Activated CD4-positive, alpha-beta T cell treated with anti-CD3 and anti-CD28 coated beads, Interleukin-2, amount 50 U/mL, for 24 hours (primary cell): ENCODE measurements around the gene RPL39L.
"Not testable (repeated sequence)": the region's sequence is repeated elsewhere in the genome, so short reads cannot be mapped to it uniquely, and the experiment has no call there.

ENCODE experiments used
- DNase-seq, 2 donors: peaks; one replicate each; pipeline ENCODE4 v3.0.0-alpha.2; 2020; ENCODE audit warnings: low read depth in 1 of 2, low spot score in 1 of 2

The RPL39L gene

DNA sequence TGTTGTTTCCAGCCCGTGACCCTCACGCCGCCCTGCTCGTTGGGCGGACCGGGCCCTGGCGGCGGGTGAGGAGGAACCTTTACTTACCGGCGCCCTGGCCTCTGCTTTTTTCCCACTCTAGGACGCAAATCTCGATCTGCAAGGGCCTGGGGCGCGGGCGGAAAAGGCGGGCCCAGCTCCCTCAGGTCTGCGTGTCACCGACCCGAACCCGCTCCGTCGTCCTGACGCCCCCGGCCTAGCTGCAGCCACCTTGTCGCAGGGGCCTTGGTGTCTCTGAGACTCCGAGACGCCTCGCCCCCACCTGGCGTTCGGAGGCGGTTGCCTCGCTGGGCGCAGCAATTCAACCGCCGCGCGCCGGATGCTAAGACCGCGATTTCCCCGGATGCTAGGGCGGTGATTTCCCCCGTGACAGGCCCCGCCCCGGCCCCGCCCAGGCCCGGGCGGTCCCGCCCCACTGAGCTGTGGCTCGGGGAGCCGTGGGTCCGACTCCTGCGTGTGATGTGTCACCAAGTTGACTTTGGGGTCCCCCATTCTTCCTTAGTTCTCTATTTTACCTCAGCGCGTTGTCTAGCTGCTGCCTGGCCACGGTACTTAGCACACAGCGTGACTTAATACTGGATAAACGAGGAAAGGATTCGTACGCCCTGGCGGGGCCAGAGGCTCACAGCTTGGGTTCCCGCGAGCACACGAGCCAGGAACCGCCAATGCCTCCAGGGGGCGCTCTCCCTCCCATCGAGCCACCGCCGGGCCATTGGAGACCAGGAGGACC, at the start of gene RPL39L:
TSS of gene RPL39L (minus strand) at position 371 of the 769 bp plus-strand sequence. CDS start 18,196 bp downstream, outside the sequence.
- peak; percentile 85 to 86 for DNase-seq

DNA sequence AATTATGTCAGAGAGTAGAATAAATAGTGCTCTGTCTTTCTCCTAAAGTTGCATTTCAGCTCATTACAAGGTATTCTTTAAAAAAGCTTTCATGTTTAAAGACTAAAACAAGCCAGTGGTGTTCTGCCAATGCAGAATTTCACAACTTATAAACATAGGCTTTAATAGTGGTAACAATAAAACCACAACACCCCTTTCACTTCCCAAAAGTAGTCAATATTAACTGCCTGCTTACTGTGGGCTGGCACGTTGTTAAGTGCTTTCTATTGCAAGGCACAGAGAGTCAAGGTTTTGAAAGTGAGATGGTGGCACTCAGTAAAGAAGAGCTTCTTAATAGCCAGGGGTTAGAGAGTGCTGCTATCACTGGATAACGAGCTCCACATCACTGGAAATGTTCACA, 49.6 kb upstream of the RPL39L start:
- DNase-seq: no peak

DNA sequence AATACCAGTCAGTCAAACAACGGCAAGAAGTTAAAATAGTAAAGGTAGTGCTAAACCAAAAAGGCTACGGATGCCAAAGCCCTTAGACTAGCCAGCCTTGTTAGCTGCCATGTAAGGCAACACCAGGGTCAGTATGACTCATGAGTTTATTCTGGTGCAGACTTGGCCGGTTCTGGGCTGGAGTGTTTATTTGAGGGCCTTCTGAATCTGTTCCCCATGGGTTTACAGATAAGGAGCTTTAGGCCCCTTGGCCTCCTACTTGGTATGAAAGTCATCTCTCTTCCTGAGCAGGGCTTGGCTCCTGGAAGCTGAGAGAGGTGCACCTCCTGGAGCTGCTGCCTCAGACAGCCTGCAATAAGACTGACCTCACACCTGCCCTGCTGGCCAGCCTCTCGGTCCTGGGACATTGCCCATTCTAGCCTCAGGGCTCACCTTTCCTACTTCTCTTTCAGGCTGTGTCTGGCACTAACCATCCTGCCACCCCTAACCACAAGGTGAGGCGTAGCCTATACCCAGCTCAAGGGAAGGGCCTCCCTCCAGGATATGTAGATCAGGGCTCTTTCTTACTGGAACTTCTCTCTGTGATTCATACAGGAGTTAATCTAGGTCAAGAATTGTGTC, 47.6 kb upstream of the RPL39L start:
- DNase-seq: no peak

DNA sequence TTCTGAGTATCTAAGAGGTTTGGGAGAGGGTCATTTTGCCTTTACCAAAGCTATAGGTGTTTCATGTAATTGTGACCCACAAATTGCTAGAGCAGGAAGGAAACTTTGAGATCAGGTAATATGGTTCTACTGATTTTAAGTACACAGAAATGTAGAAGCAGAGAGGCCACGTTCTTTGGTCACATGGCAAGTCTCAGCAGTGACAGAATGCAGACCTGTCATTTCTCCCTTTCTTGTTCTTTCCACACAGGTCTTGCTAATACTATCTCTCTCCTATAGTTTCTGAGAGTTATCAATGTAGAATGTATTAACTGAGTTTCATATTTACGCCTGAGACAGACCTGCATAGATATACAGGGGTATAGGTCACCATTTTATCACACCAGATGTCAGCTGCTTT, 47.1 kb upstream of the RPL39L start:
- DNase-seq: no peak

DNA sequence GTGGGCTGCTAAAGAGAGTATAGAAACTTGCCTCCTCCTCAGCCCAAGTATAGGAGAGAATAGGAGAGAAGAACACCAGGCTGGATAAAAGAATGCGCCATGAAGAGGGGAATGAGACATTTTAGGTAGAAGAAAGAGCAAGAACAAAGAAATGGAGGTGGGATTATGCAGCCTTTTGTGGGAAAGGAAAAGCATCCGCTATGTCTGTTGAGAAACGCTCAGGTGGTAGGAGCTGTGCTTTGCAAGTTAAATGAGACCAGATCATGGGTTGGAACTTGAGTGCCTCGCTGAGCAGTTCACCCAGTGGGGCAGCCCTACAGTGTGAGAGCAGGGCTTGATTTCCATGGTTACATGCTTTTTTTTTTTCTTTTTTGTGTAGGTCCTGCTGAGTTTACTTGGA, 46.5 kb upstream of the RPL39L start:
- no peak for DNase-seq

DNA sequence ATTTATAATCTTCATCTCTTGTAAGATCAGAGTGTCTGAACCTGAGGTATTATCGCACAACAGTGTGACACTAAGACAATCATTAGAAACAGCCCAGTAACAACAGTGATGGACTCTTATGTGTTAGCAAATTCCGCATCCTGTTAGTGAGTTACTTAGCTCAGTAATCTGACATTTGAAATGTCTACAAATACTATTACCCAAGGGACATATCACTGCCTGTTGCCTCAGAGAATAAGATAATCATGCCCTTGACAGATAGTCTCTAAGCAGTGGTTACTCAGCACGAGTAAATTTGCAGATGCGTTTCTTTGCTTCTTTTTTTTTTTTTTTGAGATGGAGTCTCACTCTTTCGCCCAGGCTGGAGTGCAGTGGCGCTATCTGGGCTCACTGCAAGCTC, 44.6 kb upstream of the RPL39L start:
- DNase-seq: no peak

DNA sequence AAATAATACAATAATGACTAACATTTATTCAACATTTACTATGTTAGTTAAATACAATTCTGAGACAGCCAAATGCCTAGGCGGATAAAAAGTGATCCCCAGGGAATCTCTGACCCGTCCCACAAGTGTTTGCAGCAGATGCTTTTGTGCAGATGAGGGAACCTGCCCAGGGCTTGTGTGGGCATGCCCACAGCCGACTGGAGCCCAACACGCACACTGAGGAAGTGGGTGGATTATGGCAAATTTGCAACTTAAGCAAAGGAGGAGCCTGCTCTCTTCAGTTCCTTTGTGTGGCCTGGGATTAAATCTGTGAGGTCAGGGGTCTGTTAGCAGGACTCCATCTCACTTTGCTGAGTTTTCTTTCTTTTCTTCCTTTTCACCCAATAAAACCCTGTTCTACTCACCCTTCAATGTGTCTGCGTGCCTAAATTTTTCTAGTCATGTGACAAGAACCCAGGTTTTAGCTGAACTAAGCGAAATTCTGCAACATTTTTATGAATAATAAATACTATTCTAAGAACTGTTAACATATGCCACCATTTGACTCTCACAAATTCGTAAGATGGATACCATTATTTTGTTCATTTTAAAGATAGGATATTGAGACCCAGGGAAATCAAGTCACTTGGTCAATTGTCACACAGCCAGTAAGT, 44.0 kb upstream of the RPL39L start:
- no peak for DNase-seq

DNA sequence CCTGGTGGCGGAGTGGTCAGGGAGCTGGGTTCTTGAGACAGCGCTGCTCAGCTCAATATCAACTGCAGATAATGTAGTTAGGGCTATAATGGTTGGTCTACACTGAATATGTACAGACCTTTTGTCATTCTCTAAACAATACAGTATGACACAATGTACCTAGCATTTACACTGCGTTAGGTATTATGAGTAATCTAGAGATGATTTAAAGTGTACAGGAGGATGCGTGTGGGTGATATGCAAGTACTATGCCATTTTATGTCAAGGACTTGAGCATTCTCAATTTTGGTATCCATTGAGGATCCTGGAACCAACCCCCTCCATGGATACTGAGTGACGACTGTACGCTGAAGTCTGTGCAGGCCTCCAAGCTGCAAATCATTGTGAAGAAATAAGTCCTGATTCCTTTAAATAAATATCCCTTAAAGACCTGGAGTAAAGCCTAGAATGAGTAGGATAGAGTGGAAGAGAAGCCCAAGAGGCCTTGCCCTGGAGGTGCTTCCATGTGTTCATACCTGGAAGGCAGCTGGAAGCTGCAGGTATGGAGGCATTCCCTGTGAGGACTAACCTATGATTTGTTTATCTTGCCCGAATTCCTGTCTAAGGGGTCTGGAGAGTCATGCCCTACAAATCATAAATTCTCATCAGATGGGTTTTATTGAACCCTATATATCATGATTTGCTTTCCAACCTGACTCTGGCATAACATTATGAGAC, 42.3 kb upstream of the RPL39L start:
- DNase-seq: no peak

DNA sequence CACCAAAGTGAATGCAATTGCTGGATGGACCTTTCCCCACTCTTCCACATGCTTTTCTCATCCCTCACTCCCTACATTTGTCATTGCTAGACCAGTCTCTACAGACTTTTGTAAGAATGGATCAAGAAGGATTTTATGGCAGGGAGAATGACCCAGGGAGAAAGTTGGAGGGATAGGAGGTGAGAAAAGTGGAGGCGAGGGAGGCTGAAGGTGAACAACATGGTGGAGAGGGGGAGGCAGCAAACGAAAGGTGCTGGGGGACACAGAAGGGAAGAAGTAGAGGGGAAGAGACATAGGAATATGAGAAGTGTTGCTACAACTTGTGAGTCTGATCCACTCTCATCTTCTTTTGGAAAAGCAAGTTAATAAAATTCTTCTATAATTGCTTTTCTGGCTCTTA, 33.6 kb upstream of the RPL39L start:
- DNase-seq: no peak

DNA sequence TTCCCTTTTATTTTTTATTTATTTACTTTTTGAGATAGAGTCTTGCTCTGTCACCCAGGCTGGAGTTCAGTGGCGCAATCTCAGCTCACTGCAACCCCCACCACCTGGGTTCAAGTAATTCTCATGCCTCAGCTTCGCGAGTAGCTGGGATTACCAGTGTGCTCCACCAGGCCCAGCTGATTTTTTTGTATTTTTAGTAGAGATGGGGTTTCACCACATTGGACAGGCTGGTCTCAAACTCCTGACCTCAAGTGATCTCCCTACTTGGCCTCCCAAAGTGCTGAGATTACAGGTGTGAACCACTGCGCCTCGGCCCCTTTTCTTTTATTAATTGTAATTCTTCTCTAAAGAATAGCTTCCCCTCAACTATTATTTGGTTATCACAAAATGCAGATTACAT, 31.6 kb upstream of the RPL39L start:
- DNase-seq: not testable (repeated sequence)

DNA sequence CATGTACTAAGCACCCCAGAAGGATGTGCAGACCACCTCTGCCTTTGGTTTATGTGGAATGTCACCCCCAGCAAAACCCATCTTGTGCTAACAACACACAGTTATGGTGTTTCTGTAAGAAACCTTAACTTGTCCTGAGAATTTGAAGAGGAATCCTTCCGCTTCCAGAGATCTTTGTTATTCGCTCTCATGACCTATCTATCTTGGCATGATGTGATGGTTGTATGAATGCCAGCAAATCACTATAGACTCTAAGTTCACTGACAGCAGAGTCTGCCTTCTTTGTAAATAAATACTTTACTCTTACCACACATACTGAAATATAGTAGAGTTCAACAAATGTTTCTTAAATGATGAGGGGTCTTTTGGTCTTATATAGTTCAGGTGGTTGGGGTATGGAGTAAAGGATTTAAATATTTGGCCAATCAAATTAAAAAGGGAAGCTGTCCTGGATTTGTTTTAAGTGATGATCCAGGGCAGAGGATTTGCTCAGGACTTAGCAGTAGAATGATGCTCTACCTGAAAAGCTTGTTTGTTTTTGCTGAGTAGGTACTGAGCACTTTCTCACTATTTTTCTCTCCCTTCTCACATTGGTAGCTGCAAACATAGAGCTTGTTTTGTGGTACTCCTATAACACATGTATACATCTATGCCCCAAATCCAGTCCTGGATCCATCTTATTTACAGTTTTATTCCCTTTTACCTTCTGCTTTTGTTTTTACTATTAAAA, 30.1 kb upstream of the RPL39L start:
- DNase-seq: no peak

DNA sequence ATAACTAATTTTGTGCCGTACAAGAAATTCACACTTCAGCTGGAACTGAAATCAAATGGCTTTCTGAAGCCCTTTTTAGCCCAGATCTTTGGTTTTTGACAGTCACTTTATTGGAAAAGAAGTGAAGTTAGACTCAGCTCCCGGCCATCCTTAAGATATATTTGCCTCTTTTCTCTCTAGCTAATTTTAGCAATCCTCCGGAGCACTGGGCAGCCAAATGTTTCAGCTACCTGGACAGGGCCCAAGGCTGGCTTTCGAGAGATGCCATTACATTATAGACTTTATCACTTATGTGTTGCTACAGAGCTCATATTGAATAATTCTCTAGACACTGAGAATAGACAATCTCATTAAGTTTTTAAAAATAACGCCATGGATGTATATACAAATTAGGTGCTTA, 28.5 kb upstream of the RPL39L start:
- DNase-seq: no peak

DNA sequence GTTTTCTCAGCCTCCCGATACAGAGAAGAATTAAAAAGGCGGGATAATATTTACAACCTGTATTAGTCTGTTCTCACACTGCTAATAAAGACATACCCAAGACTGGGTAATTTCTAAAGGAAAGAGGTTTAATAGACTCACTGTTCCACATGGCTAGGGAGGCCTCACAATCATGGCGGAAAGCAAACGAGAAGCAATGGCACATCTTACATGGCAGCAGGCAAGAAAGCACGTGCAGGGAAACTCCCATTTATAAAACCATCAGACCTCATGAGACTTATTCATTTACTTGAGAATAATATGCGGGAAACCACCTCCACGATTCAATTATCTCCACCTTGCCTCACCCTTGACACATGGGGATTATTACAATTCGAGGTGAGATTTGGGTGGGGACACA, 27.5 kb upstream of the RPL39L start:
- DNase-seq: no peak

DNA sequence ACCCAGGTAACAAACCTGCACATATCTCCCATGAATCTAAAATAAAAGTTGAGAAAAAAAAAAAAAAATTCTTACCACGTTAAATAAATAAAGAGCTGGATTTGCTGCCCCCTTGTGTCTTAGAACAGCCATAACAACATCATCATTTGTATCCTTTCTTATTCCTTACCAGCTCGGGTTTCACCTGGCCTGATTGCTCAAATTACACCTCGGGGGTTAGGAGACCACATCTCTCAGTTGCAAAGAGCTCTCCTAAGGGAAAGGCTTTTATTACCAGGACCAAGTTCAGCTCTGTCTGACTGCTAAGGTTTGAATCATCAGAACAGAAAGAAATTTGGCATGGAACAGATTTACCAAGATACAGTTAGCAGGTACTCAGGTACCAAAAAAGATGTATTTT, 25.8 kb upstream of the RPL39L start:
- peak in 1 of 2 donors; percentile 46 for DNase-seq

DNA sequence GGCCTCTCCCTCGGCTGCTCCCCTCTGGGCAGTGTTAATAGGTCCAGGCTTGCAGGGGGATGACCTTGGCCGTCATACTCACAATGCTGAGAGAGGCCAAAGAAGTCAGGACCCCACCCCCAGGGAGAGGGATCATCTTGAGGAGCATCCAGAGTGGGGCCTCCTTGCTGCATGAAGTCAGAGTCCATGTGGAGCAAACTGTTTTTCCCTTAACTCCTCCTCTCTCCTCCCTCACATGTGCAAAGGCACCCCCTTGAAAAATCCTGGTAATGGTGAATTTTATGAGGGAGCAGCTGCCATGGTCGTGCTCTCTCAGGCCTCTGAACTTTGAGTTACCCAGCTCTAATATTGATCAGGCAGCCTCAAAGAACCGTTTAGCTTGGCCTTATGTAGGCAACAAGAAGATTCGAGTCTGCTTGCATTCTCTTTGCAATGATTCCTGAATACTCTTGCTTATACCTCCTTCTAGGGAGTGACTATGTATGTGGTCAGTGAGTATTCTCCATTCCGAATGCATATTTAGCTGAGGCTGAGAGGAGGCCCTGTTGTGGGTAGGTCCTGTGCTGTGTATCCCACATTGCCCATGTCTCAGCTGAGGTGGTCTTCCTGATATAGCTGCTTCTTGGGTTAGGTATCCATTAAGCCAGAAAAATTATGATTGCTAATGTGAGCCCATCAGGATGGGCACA, 23.1 kb upstream of the RPL39L start:
- DNase-seq: no peak

DNA sequence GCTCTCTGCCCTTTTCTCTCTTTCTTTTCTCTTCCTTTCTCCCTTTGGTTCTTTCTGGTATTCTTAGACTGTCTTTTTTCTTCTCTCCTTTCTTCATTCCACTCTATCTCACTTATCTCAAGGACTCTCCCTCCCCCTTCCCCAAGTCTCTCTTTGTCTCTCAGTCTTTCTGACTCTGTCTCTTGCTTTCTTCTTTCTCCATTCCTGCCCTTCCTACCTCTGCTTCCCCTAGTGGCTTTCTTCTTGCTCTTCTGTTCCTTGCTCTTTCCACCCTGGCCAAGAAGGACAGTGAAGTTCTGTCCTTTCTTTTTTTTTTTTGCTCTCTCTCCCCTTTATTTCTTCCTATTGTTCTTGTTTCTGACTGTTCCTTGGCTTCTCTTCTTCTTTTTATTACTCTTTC, 22.3 kb upstream of the RPL39L start:
- DNase-seq: no peak

DNA sequence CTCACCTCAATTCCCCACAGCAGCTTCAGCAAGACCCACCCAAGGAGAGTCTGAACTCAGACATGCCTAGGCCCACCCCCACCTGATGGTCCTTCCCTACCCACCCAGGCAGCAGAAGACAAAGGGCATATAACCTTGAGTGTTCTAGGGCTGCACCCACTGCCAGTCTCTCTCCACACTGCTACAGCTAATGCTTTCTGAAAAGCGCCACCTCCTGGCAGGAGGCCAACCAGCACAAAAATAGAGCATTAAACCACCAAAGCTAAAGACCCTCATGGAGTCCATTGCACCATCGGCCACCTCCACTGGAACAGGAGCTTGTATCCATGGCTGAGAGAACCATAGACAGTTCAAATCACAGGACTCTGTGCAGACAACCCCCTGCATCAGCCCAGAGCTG, 11.3 kb upstream of the RPL39L start:
- DNase-seq: peak; percentile 33 to 60

DNA sequence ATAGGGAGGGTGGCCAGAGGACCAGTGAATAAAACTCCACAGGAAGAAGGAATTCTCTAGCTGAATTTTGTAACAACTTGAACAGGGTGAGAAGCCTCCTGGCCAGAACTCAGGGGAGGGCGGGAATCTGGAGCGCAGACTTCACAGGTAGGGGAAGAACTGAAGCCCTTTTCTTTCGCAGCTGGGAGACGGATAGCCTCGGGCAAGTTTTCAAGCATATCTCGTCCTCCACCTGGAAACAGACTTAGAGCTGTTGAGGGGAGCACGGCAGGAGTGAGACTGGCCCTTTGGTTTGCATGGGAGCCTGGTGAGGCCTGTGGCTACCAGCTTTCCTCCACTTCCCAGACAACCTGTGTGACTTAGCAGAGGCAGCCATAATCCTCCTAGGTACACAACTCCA, 10.9 kb upstream of the RPL39L start:
- DNase-seq: no peak

DNA sequence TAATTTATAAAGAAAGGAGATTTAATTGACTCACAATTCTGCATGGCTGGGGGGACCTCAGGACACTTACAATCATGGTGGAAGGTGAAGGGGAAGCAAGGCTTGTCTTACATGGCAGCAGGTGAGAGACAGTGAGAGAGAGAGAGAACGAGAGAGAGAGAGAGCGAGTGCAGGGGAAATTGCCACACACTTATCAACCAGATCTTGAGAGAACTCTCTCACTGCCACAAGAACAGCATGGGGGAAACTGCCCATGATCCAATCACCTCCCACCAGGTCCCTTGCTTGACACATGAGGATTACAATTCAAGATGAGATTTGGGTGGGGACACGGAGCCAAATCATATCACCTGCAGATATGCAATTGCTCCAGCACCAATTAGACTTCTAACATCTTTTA, 7.1 kb upstream of the RPL39L start:
- no peak for DNase-seq

DNA sequence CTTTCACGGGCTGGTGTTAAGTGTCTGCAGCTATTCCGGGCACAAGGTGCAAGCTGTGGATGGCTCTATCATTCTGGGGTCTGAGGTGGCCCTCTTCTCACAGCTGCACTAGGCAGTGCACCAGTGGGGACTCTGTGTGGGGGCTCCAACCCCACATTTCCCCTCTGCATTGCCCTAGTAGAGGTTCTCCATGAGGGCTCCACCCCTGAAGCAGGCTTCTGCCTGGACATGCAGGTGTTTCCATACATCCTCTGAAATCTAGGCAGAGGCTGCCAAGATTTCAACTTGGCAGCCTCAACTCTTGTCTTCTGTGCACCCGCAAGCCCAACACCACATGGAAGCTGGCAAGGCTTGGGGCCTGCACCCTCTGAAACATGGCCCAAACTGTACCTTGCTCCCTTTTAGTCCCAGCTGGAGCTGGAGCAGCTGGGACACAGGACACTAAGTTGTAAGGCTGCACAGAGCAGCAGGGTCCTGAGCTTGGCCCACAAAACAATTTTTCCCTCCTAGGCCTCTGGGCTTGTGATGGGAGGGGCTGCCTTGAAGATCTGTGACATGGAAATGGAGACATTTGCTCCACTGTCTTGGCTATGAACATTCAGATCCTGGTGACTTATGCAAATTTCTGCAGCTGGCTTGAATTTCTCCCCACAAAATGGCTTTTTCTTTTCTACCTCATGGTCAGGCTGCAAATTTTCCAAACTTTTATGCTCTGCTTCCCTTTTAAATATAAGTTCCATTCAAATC, 6.0 kb upstream of the RPL39L start:
- no peak for DNase-seq
